Ovary (tissue), 9 donors: ENCODE data around the gene IL15RA. TPM values are rescaled to one million over a fixed set of nuclear protein-coding genes. Genes with fewer than 3 reads are reported as not detected.

Experiments
- DNase-seq, 5 donors: peaks; one replicate each; pipeline ENCODE4 v3.0.0-alpha.2; 2019 to 2020
- H3K27ac ChIP-seq, 2 donors: fragments of 200-600 bp; one replicate each; pipeline versions ENCODE4 v1.5.1 to v1.8.0; 2019 to 2022
- H3K27me3 ChIP-seq: fragments of 200-600 bp; one replicate; pipeline ENCODE4 v1.8.0; 2022
- H3K36me3 ChIP-seq: fragments of 200-600 bp; sonication (generic); one replicate; pipeline ENCODE4 v1.5.1; 2019
- H3K4me1 ChIP-seq: one replicate; pipeline ENCODE4 v1.8.1; 2013; ENCODE audit warnings: mild to moderate bottlenecking, moderate library complexity; ENCODE audit not compliant: insufficient read depth
- H3K4me3 ChIP-seq: fragments of 200-600 bp; sonication (generic); one replicate; pipeline ENCODE4 v1.5.1; 2017
- H3K9me3 ChIP-seq, 2 donors: fragments of 200-600 bp in 1 of 2; sonication (generic) in 1 of 2; one replicate each; pipeline versions ENCODE4 v1.5.1 to v1.8.1; 2013 to 2019; ENCODE audit warnings: mild to moderate bottlenecking in 1 of 2, moderate library complexity in 1 of 2
- EP300 ChIP-seq: sonication (generic); formaldehyde crosslinking; IDR thresholded peaks from one replicate; pipeline ENCODE4 v1.6.1; 2017; ENCODE audit warnings: antibody characterized with exemption
- POLR2A ChIP-seq: fragments of 450-650 bp; IDR thresholded peaks from one replicate; pipeline ENCODE4 v1.6.1; 2017; ENCODE audit warnings: antibody characterized with exemption, mild to moderate bottlenecking, moderate library complexity
- WGBS, 3 donors: extraction: QIAGEN DNeasy Blood & Tissue Kit in 1 of 3; methylation state at CpG; one replicate each; pipeline versions ENCODE4 v1.1.5 to v1.1.7; 2013 to 2017; 5-methylcytosine and 5-hydroxymethylcytosine counted together
- intact Hi-C, 4 donors: fragments of 100-400 bp; cut with DNase I; formaldehyde crosslinking; loops; one replicate each; pipeline versions ENCODE4 v1.11.0 to v1.15.1; 2022 to 2023
- polyA plus RNA-seq, 2 donors: library from polyadenylated mRNA; stranded (reverse); fragments of 200-250 nt in 1 of 2; fragments of 350-450 nt in 1 of 2; fragmentation: Illumina TruSeq in 1 of 2; extraction: RNeasy Lipid Tissue Mini Kit (QIAGEN cat#74804) in 1 of 2; gene quantifications; one replicate each; pipeline ENCODE4 v1.2.3, GENCODE V29; 2013 to 2014
- total RNA-seq, 7 donors: library from RNA; depleted of rRNA in 2 of 7; stranded (reverse); fragments of >200 nt in 2 of 7; fragmentation: NEBNext Ultra II Directional in 3 of 7; extraction: Animal tissue kit (Norgen Biotek cat#: 25700) in 3 of 7; gene quantifications; one replicate each; pipeline versions ENCODE4 v1.1.0 to v1.2.4, GENCODE V29; 2016 to 2023
- TF ChIP-seq, protein P1 (sequence below), 3 donors: fragments of 450-650 bp in 2 of 3; fragments of 200-600 bp in 1 of 3; IDR thresholded peaks; one replicate each; pipeline versions ENCODE4 v1.5.1 to v1.8.0; 2016 to 2022; ENCODE audit warnings: antibody characterized with exemption in 3 of 3, mild to moderate bottlenecking in 1 of 3
- donor health status: DM: no; HTN: no; CAD: no; lungs with moderate emphysema.
- donor health status: DM: no; HTN: no; CAD: no.
- donor health status: Bipolar disorder and iron deficiency.
- donor health status: DM: yes; HTN: yes; CAD: no.
- donor health status: DM: no; HTN: no; CAD: no.
- donor health status: DM: yes; HTN: yes; CAD: no.

Gene IL15RA
- total and polyA plus RNA-seq, 9 donors, result 2.7 to 15.2 (median 6.3) TPM

DNA sequence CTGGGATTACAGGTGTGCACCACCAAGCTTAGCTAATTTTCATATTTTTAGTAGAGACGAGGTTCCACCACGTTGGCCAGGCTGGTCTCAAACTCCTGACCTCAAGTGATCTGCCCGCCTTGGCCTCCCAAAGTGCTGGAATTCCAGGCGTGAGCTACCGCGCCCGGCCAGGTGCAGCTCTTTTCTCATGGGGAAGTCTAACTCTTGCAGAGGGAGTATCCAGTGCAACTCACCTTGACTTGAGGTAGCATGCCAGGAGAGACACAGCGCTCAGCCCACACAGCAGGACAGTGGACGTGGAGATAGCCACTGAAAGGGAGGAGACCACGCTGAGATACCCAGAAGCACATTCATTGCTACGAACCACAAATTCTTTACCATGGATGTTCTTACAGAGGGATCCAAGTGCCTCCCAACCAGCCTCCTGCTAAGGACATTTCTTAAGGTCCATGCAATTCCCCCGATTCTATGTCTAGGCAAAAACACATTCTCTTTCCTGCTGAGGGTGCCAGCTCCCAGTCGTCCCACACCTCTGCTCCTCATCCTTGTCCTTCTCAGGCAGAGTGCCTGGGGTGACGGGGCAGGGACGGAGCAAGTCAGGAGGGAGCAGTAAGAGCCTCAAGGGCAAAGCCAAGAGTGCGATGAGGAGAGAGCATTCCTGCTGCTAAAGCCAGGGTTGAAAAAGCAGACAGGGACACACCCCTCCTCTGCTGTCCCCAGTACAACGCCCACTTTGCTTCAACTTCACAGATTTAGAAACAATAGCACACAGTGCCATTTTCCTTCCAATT, 21.0 kb downstream of the IL15RA start:
- Histone ChIP-seq H3K4me3 (no peak overlapping the region), H3K9me3 (no peaks in the 10 kb centered on the region), H3K4me1 (no peaks in the 10 kb centered on the region), H3K36me3 (no peaks in the 10 kb centered on the region), H3K27me3 (no peaks in the 10 kb centered on the region), H3K27ac (no peak overlapping the region)
- peak in 3 of 5 donors; percentile 7 to 11 (median 9) for DNase-seq
- intact Hi-C loops, result loop anchor here in 1 of 4 donors (10.0 kb wide), 1 partner anchor 58 kb away; no protein-coding TSS in a partner anchor
- no peak for TF ChIP-seq POLR2A
- TF ChIP-seq, protein P1, sequence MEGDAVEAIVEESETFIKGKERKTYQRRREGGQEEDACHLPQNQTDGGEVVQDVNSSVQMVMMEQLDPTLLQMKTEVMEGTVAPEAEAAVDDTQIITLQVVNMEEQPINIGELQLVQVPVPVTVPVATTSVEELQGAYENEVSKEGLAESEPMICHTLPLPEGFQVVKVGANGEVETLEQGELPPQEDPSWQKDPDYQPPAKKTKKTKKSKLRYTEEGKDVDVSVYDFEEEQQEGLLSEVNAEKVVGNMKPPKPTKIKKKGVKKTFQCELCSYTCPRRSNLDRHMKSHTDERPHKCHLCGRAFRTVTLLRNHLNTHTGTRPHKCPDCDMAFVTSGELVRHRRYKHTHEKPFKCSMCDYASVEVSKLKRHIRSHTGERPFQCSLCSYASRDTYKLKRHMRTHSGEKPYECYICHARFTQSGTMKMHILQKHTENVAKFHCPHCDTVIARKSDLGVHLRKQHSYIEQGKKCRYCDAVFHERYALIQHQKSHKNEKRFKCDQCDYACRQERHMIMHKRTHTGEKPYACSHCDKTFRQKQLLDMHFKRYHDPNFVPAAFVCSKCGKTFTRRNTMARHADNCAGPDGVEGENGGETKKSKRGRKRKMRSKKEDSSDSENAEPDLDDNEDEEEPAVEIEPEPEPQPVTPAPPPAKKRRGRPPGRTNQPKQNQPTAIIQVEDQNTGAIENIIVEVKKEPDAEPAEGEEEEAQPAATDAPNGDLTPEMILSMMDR (IDR thresholded peaks at IDR 0.05), result no peak
- TF ChIP-seq EP300, result no peak
- WGBS, 3 donors, result 93 to 97% (median 95%) methylated on average over 17 of the region's 17 CpGs

DNA sequence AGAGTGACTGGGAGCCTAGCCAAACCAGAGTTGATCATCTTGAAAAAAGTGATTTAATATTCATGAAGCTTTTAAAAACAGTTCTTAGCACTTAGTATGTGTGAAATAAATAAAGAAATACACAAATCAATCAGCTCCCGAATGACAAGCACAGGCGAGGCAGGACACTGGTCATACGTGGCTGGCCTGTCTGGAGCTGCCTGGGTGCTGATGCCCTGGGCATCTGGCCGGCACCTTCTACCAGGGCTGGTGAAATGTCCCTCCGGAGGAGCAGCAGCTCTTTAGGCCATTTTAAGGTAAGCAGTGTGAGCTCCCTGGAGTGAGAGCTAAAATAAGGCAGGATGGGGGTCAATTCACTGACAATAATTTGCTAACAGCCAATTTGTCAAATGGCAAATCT, 23.7 kb downstream of the IL15RA start:
- Histone ChIP-seq H3K27me3 (no peaks in the 10 kb centered on the region), H3K36me3 (no peaks in the 10 kb centered on the region), H3K4me1 (no peaks in the 10 kb centered on the region), H3K27ac (no peak overlapping the region), H3K4me3 (no peak overlapping the region), H3K9me3 (no peaks in the 10 kb centered on the region)
- TF ChIP-seq EP300 (no peak), POLR2A (no peak)
- TF ChIP-seq, protein P1 (IDR thresholded peaks at IDR 0.05), result no peak
- peak in 2 of 5 donors; percentile 6 to 20 for DNase-seq
- intact Hi-C loops, result loop anchor here in 1 of 4 donors (10.0 kb wide), 1 partner anchor 61 kb away; no protein-coding TSS in a partner anchor
- WGBS, 3 donors, result 87 to 92% (median 88%) methylated on average over 5 of the region's 5 CpGs

DNA sequence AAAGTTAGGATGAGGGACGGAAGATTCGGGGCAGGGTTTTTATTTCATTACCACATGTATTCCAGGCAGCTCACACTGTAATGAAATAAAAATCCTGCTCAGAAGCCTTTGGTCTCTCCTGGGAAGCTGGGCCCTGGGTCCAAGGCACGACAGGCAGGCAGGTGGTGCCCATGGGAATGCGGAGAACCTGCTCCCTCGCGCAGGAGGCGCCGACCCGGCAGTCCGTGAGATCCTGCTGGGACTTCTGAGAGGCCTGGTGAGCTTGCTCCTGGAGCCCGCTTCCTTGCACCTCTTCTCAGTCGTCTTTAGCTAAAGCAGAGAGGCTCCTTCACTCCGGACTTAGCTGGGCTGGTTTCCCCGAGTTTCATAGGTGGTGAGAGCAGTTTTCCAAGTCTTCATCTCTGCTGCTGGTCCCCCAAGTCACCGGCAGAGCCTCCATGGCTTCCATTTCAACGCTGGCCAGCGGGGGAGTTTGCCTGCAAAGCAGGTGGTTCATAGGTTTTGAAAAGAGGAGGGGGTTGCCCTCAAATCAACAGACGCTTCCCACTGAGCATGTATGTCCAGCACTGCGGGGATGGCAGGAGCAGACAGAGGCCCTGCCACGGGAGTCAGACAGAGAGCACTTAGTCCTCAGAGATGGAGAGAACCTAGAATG, 24.5 kb downstream of the IL15RA start:
- intact Hi-C loops, result loop anchor here in 1 of 4 donors (10.0 kb wide), 1 partner anchor 62 kb away; no protein-coding TSS in a partner anchor
- DNase-seq, result peak in 3 of 5 donors; percentile 11 to 33 (median 12)
- H3K27me3 ChIP-seq, result no peaks in the 10 kb centered on the region
- H3K36me3 ChIP-seq, result no peaks in the 10 kb centered on the region
- H3K4me3 ChIP-seq, result no peak overlapping the region
- H3K27ac ChIP-seq, result no peak overlapping the region
- 80 to 88% (median 85%) methylated on average over 20 of the region's 20 CpGs for WGBS, 3 donors
- TF ChIP-seq EP300, result no peak
- TF ChIP-seq, protein P1 (IDR thresholded peaks at IDR 0.05), result no peak
- no peak for TF ChIP-seq POLR2A
- H3K9me3 ChIP-seq, result no peaks in the 10 kb centered on the region
- no peaks in the 10 kb centered on the region for H3K4me1 ChIP-seq

DNA sequence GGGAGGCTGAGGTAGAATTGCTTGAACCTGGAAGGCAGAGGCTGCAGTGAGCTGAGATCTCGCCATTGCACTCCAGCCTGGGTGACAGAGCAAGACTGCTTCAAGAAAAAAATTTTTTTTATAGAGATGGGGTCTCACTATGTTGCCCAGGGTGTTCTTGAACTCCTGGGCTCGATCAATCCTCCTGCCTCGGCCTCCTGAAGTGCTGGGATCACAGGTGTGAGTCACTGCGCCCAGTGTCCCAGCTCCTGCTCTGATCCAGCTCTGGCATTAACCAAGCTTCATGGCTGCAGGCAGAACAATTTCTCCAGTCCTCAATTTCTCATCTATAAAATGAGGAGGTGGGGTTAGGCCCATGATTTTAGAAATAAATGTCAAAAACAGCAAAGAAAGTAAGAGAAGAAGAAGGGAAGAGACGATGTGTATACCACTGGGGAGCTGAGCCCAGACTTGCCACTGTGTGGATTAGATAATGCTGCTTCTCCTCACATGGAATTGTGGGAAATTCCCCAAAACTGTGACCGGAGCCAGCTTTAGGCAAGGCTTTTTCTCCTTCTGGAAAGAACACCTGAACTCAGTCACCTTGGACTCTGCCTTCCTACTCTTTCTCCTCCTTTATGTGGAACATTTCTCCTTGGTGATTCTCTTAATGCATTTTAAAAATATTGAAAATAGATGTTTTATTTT, 25.5 kb downstream of the IL15RA start:
- intact Hi-C loops, result loop anchor here in 1 of 4 donors (10.0 kb wide), 1 partner anchor 63 kb away; no protein-coding TSS in a partner anchor
- H3K9me3 ChIP-seq, result no peaks in the 10 kb centered on the region
- H3K27ac ChIP-seq, result no peak overlapping the region
- H3K4me3 ChIP-seq, result no peak overlapping the region
- H3K27me3 ChIP-seq, result no peaks in the 10 kb centered on the region
- 73 to 80% (median 80%) methylated on average over 6 of the region's 6 CpGs for WGBS, 3 donors
- H3K36me3 ChIP-seq, result no peaks in the 10 kb centered on the region
- TF ChIP-seq POLR2A, result no peak
- no peaks in the 10 kb centered on the region for H3K4me1 ChIP-seq
- DNase-seq, result peak in 1 of 5 donors; percentile 12
